HG03060 (cell line): ENCODE data around the gene TMEM176A.

Source experiments
- ATAC-seq: cut with Tn5 transposase; IDR thresholded peaks from one replicate; pipeline ENCODE4 v1.9.1; 2021; ENCODE audit warnings: low read depth, moderate number of reproducible peaks; ENCODE audit not compliant: unreplicated experiment

Gene TMEM176A

DNA sequence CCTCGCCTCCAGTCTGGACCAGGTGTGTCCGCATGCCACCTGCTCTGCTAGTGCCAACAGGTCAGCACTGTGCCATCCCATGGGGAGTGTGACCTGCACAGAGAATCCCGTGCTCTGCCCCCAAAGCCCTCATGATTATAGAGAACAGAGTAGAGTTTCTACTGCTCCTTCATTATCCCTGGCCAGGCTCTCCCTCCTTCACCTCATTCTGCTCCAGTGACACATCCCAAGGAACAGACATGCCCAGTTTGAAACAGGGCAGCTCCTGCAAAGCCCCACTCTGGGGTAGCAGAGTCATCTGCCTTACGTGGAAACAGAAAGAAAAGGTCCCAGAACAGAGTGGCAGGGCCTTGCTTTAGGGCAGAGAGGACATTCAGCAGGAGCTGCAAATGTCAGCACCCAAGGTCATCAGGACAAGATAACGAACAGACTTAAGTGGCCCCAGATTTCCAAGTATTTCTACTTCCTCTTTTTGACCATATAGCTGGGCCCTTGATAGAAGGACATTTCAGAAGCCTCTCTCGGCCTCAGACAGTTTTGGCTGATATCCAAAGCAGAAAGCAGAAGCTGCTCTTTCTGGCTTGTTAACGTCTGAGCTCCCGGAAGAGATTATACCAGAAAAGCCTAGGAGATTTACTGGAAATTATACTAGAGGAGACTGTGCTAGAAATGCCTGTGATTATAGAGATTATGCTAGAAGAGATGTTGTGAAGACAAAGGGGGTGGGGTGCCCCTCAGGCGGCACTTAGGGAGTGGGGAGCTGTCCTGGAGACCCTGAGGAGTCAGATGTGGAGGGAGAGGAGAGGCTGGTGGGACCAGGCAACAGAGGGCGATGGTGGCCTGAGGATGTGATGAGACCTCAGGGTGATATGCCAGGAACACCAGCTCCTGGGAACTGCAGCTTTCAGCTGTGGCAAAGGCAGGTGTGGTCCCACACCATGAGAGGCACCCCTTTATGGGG is 13.0 kb upstream of the TMEM176A start:
- ATAC-seq, result peak; percentile 72

DNA sequence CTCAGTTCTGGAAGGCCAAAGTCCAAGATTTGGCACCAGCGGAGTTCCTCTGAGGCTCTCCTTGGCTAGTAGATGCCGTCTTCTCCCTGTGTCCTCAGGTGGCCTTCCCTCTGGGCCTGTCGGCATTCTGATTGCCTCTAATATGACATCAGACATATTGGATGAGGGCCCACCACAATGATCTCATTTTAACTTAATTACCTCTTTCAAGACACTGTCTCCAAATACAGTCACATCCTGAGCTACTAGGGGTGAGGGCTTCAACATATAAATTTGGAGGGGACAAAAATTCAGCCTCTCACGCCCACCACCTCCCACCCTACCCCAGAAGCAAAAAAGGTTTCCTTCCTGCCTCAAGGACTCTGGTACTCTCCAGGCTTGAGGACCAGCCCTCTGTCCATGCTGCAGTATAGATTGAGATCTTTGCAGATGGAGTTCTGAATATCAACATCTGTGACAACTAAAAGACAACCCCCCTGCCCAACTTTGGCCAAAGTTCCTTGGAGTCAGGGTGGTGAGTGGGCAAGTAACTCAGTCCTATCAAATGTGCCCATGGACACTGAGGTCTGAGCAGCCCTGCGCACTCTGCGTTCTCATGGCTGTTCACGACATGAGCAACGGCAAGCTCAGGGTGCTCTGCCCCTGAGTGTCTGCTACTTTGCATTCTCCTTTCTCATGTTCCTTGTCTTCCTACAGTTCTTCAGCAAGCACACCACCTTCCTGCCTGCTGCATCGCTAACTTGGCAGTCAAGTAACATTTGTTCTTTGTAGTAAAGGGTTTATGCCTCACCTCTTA is 11.9 kb upstream of the TMEM176A start:
- no peak for ATAC-seq

- no peak for ATAC-seq
These were observed 10.0 kb upstream of the TMEM176A start for GRCh38 chr7:150790416-150791075.

DNA sequence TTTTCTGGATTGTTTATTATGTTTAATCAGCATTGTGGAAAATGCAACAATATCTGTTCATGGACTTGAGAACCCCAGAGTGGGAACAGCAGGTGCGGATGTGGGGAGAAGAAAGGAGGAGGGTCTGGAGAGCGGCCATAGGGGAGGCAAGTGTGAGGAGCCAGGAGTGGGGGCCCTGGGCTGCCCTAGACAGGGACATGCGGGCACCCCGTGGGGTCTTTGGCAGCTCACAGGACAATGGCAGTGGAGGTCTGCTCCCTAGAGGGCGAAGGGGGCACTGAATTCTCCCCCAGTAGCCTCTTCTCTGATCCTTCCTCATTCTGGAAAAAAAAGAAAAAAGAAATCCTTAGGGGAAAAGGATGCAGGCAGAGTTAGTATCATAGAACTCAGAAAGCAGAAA is 9.3 kb upstream of the TMEM176A start:
- no peak for ATAC-seq

- ATAC-seq, result no peak
These were observed 8.7 kb upstream of the TMEM176A start for GRCh38 chr7:150791746-150792452.

- no peak for ATAC-seq
These were observed 6.9 kb upstream of the TMEM176A start for GRCh38 chr7:150793569-150794238.

DNA sequence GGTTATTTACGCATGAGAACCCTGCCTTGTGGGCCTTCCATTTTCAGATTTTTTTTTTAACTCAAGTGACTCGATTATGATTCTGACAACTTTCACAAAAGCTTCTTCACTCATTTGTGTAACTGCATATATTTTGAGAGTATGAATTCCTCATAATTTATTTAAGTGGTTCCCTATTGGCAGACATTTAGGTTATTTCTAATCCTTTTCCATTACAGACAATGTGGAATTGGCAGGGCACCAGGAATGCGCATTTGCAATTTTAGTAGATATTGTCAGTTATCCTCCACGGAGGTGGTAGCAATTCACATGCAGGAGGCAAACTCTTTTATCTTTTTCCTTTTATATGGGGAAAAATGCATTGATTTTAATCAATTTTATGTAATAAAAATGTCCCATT is 2.9 kb upstream of the TMEM176A start:
- no peak for ATAC-seq

GRCh38 chr7:150799156-150799555 is 1.4 kb upstream of the TMEM176A start:
- ATAC-seq, result no peak

DNA sequence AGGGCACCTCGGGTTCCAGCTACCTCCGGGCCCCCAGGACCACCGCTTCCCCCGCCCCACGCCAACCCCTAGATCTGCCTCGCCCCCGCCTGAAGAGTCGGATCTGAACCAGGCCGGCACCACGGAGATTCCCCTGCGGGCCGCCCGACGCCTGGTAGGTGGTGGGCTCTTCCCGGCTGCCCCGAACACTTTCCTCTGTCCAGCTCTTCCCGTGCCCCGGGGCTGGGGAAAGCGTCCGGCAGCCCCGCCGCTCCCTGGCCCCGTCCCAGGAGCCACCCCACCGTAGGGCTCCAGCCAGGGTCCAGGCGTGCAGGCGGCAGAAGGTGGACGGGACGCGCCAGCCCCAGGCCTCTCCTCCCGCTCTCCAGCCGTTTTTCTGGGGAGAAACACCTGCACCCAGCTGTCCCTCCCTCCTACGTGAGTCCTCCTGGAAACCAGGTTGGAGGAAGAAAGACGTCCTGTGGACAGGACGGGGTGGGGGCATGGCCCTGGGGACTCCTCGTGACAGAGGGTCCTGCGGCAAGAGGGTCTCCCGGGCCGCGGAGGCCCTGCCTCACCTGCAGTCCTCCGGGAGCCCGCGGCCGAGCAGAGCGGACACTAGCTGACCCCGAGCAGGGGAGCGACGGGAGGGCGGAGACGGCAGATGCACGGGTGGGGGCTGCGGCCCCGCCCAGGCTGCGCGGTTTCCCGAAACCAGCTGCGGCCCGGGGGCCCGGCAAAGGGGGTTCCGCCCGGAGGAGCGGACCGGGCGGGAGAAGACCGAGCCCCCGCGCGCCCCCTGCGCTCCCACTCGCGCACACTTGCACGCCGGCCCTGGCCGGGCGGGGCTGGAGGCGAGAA is 608 bp upstream of the TMEM176A start, which contains the start of gene TMEM176B:
Gene TMEM176B, minus strand, starts transcription at position 624 of the 840 bp plus-strand sequence. CDS start 3,795 bp downstream, outside the sequence.
- no peak for ATAC-seq

DNA sequence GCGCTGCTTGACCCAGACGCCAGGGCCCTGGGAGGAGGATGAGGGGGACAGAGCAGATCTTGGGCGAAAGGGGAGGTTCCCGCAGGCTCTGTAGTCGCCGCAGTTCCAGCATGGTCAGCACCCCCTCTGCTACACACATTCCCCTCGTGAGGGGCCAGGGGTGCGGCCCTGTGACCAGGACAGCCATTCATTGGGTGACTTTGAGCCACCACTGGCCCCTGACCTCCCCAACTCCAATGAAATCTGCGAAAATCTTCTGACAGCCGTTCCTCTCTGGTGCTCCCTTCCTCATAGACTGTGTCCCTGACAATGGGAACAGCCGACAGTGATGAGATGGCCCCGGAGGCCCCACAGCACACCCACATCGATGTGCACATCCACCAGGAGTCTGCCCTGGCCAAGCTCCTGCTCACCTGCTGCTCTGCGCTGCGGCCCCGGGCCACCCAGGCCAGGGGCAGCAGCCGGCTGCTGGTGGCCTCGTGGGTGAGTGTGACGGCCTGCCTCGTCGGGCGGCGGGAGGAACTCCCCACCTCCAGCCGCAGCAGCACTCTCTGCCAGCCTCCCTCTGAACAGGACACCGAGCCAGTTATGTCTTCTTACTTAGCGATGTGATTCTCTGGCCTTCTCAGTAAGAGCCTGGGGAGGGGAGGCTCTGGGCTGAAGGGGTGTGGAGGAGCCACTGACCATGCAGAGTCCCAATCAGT is 825 bp downstream of the TMEM176A start:
- no peak for ATAC-seq

DNA sequence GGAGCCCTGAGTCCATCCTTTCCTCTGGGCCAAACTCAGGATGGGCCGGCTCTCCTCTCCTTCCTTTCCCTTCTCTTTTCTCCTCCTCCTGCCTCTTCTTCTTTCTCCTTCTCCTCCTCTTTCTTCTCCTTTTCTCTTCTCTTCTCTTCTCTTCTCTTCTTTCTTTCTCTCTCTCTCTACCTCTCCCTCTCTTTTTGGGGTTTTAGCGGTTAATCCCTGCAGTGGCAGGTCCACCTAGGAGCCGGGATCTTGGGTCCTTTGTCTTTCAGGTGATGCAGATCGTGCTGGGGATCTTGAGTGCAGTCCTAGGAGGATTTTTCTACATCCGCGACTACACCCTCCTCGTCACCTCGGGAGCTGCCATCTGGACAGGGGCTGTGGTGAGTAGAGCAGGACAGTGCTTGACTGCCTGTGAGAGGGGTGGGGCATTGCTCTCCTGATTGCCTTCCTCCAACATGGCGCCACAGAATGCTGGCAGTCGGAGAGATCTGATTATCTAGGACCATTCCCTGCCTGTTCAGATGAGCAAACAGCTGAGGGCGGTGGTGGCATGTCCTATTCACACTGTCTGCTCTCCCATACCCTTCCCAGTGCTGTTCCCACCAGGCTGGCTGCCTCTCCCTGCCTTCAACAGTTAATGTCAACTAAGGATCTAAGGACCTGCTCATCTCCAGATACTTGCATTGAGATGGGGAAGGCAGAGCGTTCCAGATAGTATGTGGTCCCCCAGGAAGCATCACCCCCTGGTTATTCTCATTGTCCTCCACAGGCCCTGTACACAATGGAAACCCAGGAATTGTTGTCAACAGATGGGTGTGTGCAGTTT is 1.6 kb downstream of the TMEM176A start:
- ATAC-seq, result no peak

DNA sequence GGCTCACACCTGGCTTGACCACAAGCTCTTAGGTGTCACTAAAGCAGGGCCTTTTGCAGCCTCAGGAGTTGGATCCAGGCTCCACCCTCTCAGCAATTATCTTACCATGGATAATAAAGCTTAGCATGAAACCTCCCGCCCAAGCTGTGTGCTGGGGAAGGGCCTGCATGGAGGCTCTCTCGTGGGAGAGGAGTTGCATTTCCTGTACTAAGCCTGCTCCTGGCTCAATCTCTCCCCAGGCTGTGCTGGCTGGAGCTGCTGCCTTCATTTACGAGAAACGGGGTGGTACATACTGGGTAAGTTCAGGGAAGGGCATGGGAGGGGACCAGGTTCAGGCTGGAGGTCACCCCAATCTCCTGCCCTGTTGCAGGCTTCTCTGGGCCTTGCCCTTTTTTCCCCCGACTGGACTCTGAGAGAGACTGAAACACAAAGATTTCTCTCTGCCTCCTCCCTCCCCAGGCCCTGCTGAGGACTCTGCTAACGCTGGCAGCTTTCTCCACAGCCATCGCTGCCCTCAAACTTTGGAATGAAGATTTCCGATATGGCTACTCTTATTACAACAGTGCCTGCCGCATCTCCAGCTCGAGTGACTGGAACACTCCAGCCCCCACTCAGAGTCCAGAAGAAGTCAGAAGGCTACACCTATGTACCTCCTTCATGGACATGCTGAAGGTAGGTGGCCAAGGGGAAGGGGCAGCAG is 2.7 kb downstream of the TMEM176A start:
- ATAC-seq, result no peak

DNA sequence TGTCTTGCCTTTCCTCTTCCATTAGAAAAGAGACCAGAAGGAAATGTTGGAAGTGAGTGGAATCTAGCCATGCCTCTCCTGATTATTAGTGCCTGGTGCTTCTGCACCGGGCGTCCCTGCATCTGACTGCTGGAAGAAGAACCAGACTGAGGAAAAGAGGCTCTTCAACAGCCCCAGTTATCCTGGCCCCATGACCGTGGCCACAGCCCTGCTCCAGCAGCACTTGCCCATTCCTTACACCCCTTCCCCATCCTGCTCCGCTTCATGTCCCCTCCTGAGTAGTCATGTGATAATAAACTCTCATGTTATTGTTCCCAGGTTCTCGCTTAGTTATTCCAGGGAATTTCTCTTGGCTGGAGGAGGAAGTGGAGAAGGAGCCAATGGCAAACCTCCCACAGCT is 4.2 kb downstream of the TMEM176A start:
- ATAC-seq, result no peak

- ATAC-seq, result no peak
These were observed 5.3 kb downstream of the TMEM176A start for GRCh38 chr7:150805864-150806263.

GRCh38 chr7:150806454-150806853 is 5.9 kb downstream of the TMEM176A start:
- no peak for ATAC-seq

- no peak for ATAC-seq
These were observed 6.3 kb downstream of the TMEM176A start for GRCh38 chr7:150806863-150807262.
